Measurements from ENCODE around the gene TRIB2.

The TRIB2 gene

DNA sequence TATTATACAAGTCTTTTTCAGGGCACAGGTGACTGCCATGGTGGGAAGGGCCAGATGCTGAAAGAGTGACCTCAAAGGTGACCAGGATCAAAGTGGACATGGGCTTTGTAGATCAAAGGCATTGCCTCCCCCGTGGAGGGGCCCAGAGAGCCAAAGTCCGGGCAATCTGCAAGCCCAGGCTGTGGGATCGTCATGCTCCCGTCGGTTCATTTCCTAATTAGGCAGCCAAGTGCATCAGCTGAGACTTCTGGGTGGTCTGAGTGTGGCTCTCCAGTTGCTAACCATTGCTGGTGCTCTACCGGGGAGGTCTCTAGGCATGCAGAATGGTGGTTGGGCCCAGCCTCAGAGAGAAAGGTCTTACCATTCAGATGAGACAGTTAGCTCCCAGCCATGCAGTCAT, 61.6 kb downstream of the TRIB2 start:
- DNase-seq (ENCODE audit: low read depth, low spot score), result peak; percentile 28

DNA sequence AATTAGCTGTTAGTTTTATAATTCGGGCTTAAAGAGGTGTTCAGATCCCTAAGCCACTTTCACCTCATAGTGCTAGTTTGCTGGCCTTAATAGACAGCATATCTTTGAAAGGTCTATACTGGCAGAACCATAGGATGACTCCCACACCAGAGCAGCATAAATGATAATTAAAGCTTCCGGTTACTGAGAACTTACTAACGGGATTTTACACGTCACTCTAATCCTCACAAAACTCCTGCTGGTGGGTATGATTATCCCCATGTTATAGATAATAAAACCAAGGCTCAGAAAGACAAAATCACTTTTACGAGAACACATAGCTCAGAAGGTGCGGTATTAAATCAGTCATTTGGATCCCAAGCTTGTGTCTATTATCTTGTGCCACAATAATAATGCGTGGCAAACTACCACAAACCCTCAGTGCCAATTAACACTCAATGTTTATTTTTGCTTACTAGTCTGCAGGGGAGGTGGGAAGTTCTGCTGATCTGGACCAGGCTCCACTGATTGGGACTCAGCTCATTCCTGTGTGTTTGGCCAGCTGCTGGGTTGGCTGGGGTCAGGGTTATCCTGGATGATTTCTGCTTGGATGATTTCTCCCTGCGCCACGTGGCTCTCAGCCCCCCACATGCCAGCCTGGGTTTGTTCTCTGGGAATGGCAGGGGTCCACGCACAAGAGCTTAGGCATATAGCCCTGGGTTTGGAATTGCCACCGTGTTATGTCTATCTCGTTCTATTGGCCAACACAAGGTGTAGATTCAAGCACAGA, 62.3 kb downstream of the TRIB2 start:
- no peak for DNase-seq (ENCODE audit: low read depth, low spot score)

DNA sequence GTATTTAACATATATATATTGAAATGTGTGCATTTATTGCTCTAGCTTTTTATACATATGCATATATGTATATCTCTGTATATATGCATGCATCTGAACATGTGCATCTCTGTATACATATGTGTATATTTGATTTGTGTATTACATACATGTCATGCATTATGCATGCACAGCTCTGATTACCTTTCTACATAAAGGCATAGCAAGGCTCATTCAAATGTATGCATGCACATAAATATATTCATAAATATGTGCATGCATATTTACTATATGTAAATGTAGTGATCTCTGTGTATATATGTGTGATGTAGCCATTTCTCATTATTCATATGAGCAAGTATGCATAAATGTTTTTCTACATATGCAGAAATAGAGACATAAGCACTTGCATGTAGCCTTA, 64.6 kb downstream of the TRIB2 start:
- no peak for DNase-seq (ENCODE audit: low read depth, low spot score)

DNA sequence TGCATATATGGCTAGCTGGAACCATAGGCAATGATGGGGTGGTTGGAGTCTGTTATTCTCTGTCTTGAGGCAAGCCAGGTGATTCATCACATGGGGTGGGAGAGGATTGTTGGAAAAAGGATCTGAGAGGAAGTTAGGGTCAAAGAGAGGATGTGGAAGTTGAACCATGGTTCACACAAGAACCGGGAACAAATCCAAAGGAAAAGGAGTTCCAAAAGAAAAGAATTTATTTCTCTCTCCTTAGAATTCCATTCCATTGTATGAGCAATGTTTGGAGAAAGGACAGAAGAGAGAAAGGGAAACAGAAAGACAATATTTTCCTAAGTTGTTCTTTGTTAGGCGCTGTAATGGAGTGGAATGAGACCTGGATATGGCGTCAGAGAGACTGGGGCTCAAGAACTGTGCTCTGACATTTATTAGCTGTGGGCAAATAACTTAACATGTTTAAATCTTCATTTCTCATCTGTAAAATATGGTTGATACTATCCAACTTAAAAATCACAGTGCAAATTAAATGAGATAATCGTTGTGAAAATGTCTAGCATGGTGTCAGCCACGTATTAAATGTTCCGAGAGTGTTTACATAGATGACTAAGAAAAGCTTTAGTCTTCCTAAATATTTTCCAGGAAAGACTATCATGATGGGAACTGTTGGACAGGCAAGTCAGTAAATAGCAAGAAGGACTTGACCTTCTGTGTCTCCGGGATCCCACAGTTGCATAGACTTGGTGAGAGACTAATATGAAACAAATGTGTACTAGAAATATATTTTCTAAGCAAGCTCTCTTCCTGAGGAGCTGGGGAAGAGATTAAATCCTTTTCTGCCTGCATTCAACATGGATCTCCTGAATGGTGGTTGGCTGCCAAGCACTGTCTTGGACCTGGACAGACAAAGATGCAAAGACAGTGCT, 71.4 kb downstream of the TRIB2 start:
- DNase-seq (ENCODE audit: low read depth, low spot score), result no peak

DNA sequence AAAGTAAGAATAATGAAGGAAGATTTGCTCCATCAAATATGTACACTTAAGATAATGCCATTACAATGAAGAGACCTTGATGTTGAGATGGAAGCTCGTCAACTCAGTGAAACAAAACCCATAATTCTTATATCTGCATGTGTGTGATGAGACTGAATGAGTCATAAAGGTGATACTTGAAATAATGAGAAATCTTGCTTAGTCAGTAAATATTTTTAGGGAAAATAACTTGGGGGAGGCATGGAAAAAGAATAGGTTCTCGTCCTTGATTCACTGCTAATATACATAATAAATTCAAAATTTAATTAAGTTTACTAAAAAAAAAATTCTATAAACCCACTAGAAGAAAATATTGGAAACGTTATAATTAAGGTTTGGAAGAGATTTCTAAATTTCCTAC, 75.2 kb downstream of the TRIB2 start:
- DNase-seq (ENCODE audit: low read depth, low spot score), result no peak

All from ELF-1 (cell line).